IPS DF 4.7 (cell line): ENCODE data around the gene CTAGE6.
"Not testable (repeated sequence)": the region's sequence is repeated elsewhere in the genome, so short reads cannot be mapped to it uniquely, and the experiment has no call there.

ENCODE experiments used
- DNase-seq: peaks from one replicate; pipeline ENCODE4 v3.0.0-alpha.2; 2013; ENCODE audit warnings: low spot score; ENCODE audit errors: extremely low read depth

The CTAGE6 gene

GRCh38 chr7:143720335-143720734 is 37.2 kb downstream of the CTAGE6 start:
- DNase-seq: not testable (repeated sequence)

- not testable (repeated sequence) for DNase-seq
Observed at GRCh38 chr7:143715543-143716193, 41.8 kb downstream of the CTAGE6 start.

- DNase-seq: not testable (repeated sequence)
Observed at GRCh38 chr7:143714581-143715454, 42.7 kb downstream of the CTAGE6 start.

- DNase-seq: not testable (repeated sequence)
Observed at GRCh38 chr7:143712381-143712780, 45.1 kb downstream of the CTAGE6 start.

- not testable (repeated sequence) for DNase-seq
Observed at GRCh38 chr7:143711727-143712324, 45.7 kb downstream of the CTAGE6 start.

GRCh38 chr7:143709895-143710294 is 47.6 kb downstream of the CTAGE6 start:
- not testable (repeated sequence) for DNase-seq
